ENCODE data around the gene MCM5.
"Not testable (repeated sequence)": the region's sequence is repeated elsewhere in the genome, so short reads cannot be mapped to it uniquely, and the experiment has no call there.

Gene MCM5

GRCh38 chr22:35432228-35432905, 32.4 kb downstream of the MCM5 start:
- no peak for DNase-seq (ENCODE audit: low read depth)

GRCh38 chr22:35434061-35434710, 34.2 kb downstream of the MCM5 start:
- peak; percentile 48 for DNase-seq (ENCODE audit: low read depth)

DNA sequence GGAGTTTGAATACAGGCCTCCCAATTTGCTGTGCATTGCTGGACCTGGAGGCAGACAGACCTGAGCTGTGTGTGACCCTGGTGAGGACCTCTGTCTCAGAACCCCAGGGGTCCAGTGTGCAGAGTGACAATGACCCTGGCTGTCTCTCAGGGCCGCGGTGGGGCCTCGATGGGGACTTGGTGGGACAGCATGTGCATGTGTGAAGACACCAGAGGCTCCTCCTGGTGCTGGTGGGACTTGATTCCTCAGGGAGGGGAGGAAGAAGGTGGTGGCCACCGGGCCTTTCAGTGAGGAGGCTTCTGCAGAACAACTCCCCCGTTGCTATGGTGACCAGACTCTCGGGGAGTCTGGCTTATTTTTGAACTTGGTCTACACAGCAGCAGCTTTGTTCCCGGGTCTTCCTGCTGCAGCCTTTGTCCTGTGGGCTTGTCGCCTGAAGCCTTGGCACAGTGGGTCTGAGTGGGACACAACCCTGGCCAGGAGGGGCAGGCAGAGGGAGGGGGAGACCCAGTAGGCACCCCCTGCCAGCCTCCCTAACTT, 35.3 kb downstream of the MCM5 start:
- DNase-seq (ENCODE audit: low read depth) = no peak

DNA sequence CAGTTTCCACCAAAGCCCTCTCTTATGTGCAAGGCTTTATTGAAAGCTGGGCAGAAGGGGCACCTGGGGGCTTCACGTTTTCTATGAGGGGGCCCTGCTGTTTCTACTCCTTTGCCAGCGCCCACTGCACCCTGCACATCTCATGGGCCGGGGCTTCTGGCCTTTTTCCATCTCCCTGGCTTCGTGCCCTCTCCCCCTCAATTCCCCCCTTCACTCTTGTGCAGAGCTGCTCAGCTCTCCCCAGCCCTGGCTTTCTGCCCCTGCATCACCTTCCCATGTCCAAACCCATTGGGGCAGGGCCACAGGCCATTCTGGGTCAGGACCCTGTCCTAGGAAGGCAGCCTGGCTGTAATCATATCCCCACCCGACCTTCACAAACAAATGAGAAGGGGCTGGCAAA, 36.5 kb downstream of the MCM5 start:
- DNase-seq (ENCODE audit: low read depth) = no peak

GRCh38 chr22:35437049-35437448, 37.1 kb downstream of the MCM5 start:
- DNase-seq (ENCODE audit: low read depth) = peak; percentile 44

- DNase-seq (ENCODE audit: low read depth) = not testable (repeated sequence)
Observed at GRCh38 chr22:35438673-35439364, 38.9 kb downstream of the MCM5 start.

GRCh38 chr22:35439365-35439717, 39.4 kb downstream of the MCM5 start:
- no peak for DNase-seq (ENCODE audit: low read depth)

- no peak for DNase-seq (ENCODE audit: low read depth)
Observed at GRCh38 chr22:35440129-35440528, 40.2 kb downstream of the MCM5 start.

DNA sequence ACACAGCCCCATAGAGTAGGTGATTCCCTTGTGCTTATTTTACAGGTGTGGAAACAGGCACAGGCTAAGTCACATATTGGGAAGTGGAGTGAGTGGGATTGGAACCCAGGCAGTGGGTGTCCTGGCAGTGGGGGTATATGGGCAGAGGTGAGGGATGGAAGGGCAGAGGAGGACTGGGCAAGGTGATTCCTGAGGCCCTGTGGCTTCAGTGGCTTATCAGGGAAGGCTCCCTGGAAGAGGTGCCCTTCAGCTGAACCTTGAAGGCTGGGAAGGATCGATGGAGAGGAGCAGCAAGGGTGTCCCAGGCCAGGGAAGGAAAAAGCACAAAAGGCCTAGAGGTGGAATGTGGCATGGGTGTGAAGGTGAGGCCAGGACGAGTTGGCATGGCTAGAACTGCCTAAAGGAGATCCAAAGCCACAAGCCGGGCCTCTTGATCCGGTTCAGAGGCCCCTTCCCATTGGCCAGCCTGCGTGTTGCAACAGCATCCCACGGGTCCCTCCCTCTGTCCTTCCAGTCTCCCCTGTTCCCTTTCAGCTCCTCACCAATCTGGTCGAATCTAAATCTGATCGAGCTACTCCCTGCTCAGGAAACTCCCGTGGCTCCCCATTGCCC, 41.7 kb downstream of the MCM5 start:
- DNase-seq (ENCODE audit: low read depth) = no peak

DNA sequence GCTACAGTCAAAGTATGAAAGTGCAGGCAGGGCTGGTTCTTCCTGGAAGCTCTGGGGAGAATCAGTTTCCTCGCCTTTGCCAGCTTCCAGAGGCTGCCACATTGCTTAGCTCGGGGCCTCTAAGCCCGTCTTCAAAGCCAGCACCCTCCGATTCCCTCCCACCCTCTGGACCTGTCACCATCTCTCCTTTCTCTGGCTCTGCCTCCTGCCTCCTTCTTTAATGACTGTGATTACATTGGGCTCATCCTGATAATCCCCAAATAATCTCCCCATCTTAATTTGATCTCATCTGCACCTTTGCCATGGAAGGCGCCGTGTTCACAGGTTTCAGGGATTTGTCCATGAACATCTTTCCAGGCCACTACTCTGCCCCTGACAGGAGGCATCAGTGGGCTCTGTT, 42.5 kb downstream of the MCM5 start:
- no peak for DNase-seq (ENCODE audit: low read depth)

- no peak for DNase-seq (ENCODE audit: low read depth)
Observed at GRCh38 chr22:35443338-35443737, 43.4 kb downstream of the MCM5 start.

- DNase-seq (ENCODE audit: low read depth) = no peak
Observed at GRCh38 chr22:35443790-35444684, 44.1 kb downstream of the MCM5 start.

GRCh38 chr22:35444685-35445399, 44.9 kb downstream of the MCM5 start:
- DNase-seq (ENCODE audit: low read depth) = no peak

- no peak for DNase-seq (ENCODE audit: low read depth)
Observed at GRCh38 chr22:35445933-35446332, 46.0 kb downstream of the MCM5 start.

DNA sequence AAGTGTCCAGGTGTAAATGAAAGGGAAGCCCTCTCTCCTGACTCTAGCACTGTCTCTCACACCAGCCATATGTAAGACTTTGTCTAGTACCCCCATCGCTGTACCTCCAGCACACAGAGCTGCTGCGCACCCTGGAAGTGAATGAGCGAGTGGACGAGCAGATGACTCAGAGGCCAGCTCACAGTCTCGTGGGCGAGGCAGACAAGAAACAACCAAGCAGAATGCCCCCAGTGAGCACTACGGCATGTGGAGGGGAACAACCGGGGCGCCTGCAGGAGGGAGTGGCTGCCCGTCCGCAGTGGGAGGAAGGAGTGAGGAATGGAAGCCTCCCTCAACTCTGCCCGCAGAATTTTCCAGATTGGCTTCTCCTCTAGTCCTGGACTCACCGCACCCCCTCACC, 46.4 kb downstream of the MCM5 start:
- peak; percentile 98 for DNase-seq (ENCODE audit: low read depth)

- no peak for DNase-seq (ENCODE audit: low read depth)
Observed at GRCh38 chr22:35448523-35448922, 48.6 kb downstream of the MCM5 start.

- DNase-seq (ENCODE audit: low read depth) = no peak
Observed at GRCh38 chr22:35449829-35450689, 50.1 kb downstream of the MCM5 start.

DNA sequence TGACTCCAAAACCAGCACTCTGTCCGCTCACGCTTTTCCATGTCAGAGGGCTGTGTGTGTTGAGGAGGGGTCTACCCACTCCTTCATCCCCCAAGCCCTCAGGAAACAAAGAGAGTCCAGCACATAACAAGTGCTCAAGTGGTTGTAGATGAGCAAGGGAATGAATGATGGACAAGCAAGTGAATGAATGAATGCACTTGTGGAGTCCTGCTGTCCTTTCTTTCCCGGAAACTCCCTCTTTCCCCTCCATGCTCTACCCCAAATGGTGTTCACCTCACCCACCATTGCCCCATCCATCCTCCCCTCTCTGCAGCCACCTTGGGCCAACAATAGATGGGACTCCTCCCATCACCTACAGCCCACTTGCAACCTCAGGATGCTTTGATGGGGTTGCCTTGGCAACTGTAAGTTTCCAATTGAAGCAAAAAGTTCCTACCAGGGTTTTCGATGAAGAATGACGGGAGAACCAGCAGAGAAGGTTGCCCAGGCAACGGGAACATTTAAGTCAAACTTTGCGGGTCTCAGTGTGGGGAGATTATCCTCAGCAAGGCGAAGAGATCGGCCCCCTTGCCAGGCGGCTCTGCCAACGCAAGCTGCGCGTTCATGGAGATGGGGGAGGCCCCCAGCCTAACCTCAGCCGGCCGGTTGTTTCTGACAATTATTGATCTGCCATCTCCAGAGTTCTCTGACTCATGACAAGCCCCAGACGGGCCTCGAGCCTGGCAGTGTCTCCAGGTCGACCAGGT, 51.1 kb downstream of the MCM5 start:
- DNase-seq (ENCODE audit: low read depth) = no peak

- DNase-seq (ENCODE audit: low read depth) = no peak
Observed at GRCh38 chr22:35451592-35451991, 51.7 kb downstream of the MCM5 start.

All from ELR (cell line).